Thyroid gland (tissue), 4 donors: ENCODE results near the gene SORT1.

Experiments
- CTCF ChIP-seq, 6 experiments: fragments of 200-600 bp in 3 of 6; fragments of 450-650 bp in 3 of 6; sonication (generic) in 3 of 6; IDR thresholded peaks; one replicate each; pipeline ENCODE4 v1.5.1; 2016 to 2019; ENCODE audit warnings: antibody characterized with exemption in 6 of 6, mild to moderate bottlenecking in 2 of 6, inconsistent platforms in 1 of 6, moderate library complexity in 1 of 6
- POLR2A ChIP-seq, 2 donors: fragments of 450-650 bp; IDR thresholded peaks; one replicate each; pipeline ENCODE4 v1.6.1; 2017; ENCODE audit warnings: antibody characterized with exemption in 2 of 2, mild to moderate bottlenecking in 2 of 2, moderate library complexity in 1 of 2

DNA sequence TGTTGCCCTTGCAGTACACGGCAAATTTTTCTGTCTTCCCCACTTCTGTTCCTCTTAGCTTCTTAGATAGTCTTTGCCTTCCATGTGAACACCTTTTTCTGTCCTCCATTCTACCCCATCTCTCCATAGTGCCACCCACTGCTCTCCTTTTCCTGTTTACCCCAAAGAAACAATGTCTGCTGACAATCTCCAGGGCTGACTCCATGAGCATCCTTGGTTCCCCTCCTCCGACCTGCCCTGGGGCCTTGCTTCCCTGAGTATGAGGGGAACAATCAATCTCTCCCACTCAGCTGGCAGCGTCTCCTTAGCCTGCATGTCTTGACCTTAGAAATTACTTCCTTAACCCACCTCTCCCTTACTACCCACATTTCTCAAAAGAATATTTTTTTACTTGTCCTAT is 78.6 kb downstream of the SORT1 start:
- TF ChIP-seq CTCF (IDR thresholded peaks at IDR 0.05), result no peak
- no peak for TF ChIP-seq POLR2A (IDR thresholded peaks at IDR 0.05)
